Activated naive CD4-positive, alpha-beta T cell treated with anti-CD3 and anti-CD28 coated beads for 36 hours (primary cell): ENCODE results near the gene CD96. TPM values are rescaled to one million over a fixed set of nuclear protein-coding genes. Genes with fewer than 3 reads are reported as not detected.
A peak's percentile ranks its signal among the peaks of the same experiment; 100 is the strongest.
"Not testable (repeated sequence)": the region's sequence is repeated elsewhere in the genome, so short reads cannot be mapped to it uniquely, and the experiment has no call there.

Experiments
- CTCF ChIA-PET: fragments of 350-600 bp; sonication (Branson Sonifier 250); formaldehyde crosslinking; loops from one replicate; lab custom pipeline; 2021; ENCODE audit warnings: antibody characterized with exemption; lab: Charles Lee
- DNase-seq: peaks from one replicate; pipeline ENCODE4 v3.0.0-alpha.2; 2020
- H3K27ac Mint-ChIP-seq: one replicate; pipeline ENCODE4 v1.8.0; 2021; ENCODE audit warnings: mild to moderate bottlenecking, mixed read lengths
- H3K27me3 Mint-ChIP-seq: one replicate; pipeline ENCODE4 v1.8.0; 2021; ENCODE audit warnings: low read depth, mixed read lengths
- H3K36me3 Mint-ChIP-seq: one replicate; pipeline ENCODE4 v1.8.0; 2021; ENCODE audit warnings: low read depth, mixed read lengths
- H3K4me1 Mint-ChIP-seq: one replicate; pipeline ENCODE4 v1.8.0; 2021; ENCODE audit warnings: low read depth, mixed read lengths
- H3K4me3 Mint-ChIP-seq: one replicate; pipeline ENCODE4 v1.8.0; 2021; ENCODE audit warnings: mild to moderate bottlenecking, moderate library complexity, mixed read lengths
- H3K9me3 Mint-ChIP-seq: one replicate; pipeline ENCODE4 v1.8.0; 2021; ENCODE audit warnings: mixed read lengths
- intact Hi-C: fragments of 100-400 bp; cut with micrococcal nuclease; formaldehyde crosslinking; loops from one replicate; pipeline ENCODE4 v1.15.1; 2023
- total RNA-seq, 2 experiments: library from RNA; stranded (reverse); gene quantifications; one replicate each; pipeline ENCODE4 v1.2.3, GENCODE V29; 2021

CD96 gene
- total RNA-seq, 2 experiments from 2014 or later = 52.7 to 61.8 TPM

DNA sequence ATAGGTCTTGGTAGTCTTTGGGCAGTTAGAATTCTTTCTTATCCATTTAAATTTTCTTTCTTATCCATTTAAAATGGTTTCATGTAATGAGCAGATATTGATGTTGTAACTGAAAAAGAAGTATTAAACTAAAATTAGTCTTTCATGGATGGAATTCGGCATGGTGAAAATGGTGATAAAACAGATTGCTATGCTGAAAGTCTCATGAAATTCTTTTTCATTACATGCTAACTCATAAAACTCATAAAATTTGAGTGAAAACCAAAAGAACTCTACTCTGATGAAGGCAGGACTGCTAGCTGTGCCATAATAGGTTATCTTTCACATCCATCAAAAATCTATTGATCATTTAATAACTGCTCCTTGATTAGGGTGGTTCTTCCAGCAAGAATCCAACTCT is 3.9 kb upstream of the CD96 start:
- CTCF ChIA-PET = interaction anchor here (1.3 to 1.4 kb wide), 3 partner anchors 193 to 216 kb away, joined by 3 to 6 read pairs (median 3); no protein-coding TSS in a partner anchor
- no peaks in the 10 kb centered on the region for H3K36me3 Mint-ChIP-seq
- H3K9me3 Mint-ChIP-seq = no peaks in the 10 kb centered on the region
- H3K27ac Mint-ChIP-seq = no peak overlapping the region
- intact Hi-C loops = loop anchor here (2.0 kb wide), 2 partner anchors 199 to 1223 kb away; no protein-coding TSS in a partner anchor
- H3K27me3 Mint-ChIP-seq = no peaks in the 10 kb centered on the region
- H3K4me1 Mint-ChIP-seq = peaks cover 52% of the 10 kb centered on the region
- no peak overlapping the region for H3K4me3 Mint-ChIP-seq
- no peak for DNase-seq

DNA sequence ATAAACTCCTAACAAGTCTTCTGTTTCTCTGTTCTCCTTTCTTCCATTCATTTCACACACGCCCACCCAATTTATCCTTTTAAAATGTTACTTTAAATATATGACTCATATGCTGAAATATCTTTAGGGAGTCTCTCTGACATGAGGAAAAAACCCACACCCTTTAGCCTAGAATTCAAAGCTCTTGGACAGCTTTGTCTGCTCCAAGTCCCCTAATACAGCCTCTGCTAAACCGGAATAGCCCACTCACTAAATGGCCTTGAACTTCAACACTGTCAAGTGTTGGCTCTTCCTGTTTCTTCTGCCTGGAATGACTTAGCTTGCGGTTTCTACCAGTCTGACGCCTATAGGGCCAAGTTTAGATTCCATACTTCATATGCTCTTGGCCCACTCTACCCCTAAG is 3.3 kb upstream of the CD96 start:
- Mint-ChIP-seq H3K36me3 (peaks cover 1% of the 10 kb centered on the region), H3K4me3 (no peak overlapping the region), H3K9me3 (no peaks in the 10 kb centered on the region), H3K4me1 (peaks cover 55% of the 10 kb centered on the region), H3K27me3 (no peaks in the 10 kb centered on the region), H3K27ac (peak overlapping the region; percentile 79)
- intact Hi-C loops = loop anchor here (1.0 to 2.0 kb wide), 5 partner anchors 146 to 1806 kb away; no protein-coding TSS in a partner anchor
- CTCF ChIA-PET = interaction anchor here (0.7 to 1.7 kb wide), 11 partner anchors 82 to 234 kb away, joined by 3 to 6 read pairs (median 3); no protein-coding TSS in a partner anchor
- DNase-seq = no peak

DNA sequence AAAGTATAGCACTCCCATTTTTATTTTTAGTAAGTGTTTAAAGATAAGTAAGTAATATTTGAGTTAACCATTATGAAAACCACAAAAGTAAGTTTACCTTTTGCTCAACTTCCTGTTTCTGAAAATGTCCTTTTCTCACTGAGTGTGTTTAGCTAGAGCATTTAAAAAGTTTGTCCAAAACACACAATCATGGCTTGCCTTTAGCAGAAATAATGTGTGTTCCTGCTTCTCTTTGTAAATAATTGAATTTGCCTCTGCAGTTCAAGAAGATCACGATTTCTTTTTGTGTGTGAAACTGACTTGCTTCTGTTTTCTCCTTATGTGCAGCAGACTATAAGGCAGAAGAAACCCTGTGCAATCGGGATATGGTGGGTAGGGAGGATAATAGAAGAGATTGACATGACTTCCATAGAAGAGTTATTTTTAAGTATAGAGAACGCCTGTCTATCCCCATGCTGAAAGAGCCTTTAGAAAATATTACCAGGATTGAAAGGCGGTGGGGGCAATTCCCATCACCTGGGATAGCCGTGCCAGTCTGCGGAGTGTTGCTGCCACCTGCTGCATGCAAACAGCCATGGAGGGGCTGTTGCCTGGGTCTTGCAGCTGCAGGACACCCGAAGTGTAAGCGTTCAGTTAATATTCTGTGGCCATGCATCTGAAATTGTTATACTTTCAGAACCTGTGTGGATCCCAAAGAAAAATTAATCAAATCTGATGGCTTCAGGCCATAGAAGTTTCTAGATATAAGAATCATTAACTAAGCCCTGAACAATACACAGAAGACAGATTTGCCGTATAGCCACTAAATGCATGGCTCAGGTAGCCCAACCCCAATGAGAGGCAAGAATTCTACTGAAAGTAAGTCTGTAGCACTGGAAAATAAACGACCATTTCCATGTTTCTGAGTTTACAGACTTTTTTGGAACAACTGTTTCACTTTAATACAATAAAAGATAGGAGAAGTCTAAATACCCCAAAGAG is 2.4 kb upstream of the CD96 start:
- CTCF ChIA-PET = interaction anchor here (0.6 to 2.4 kb wide), 17 partner anchors 50 to 571 kb away, joined by 3 to 15 read pairs (median 3); no protein-coding TSS in a partner anchor
- peaks cover 63% of the 10 kb centered on the region for H3K4me1 Mint-ChIP-seq
- H3K27me3 Mint-ChIP-seq = no peaks in the 10 kb centered on the region
- intact Hi-C loops = loop anchor here (1.0 to 10.0 kb wide), 9 partner anchors 147 to 1807 kb away; partner anchors contain the start of genes GCSAM and PHLDB2
- peak overlapping the region; percentile 79 for H3K27ac Mint-ChIP-seq
- DNase-seq = peak; percentile 73
- no peaks in the 10 kb centered on the region for H3K9me3 Mint-ChIP-seq
- H3K36me3 Mint-ChIP-seq = peaks cover 10% of the 10 kb centered on the region
- peak overlapping the region; percentile 53 for H3K4me3 Mint-ChIP-seq

DNA sequence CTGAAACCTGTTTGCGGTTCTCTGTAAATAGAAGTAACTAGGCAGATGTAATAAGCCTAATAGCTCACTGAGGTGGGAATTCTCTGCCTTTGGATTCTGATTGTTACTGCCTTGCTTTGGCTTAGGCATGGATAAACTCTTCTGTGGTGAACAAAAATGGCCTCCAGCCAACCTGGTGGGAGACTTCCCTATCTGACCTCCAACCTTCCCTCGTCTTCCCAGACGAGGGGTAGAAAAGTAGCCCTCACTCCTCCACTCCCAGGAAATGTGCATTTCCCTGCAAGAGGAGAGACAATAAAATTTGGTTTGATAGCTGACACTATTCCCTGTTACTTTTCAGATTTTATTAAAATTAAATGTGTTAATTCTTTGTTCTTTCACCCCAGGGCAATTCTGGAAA is 606 bp upstream of the CD96 start:
- CTCF ChIA-PET = interaction anchor here (0.6 to 2.4 kb wide), 5 partner anchors 48 to 170 kb away, joined by 3 to 15 read pairs (median 4); no protein-coding TSS in a partner anchor
- intact Hi-C loops = loop anchor here (2.0 to 10.0 kb wide), 4 partner anchors 313 to 1133 kb away; partner anchors contain the start of genes GCSAM and PHLDB2
- H3K27ac Mint-ChIP-seq = no peak overlapping the region
- no peaks in the 10 kb centered on the region for H3K9me3 Mint-ChIP-seq
- no peaks in the 10 kb centered on the region for H3K27me3 Mint-ChIP-seq
- peaks cover 77% of the 10 kb centered on the region for H3K4me1 Mint-ChIP-seq
- DNase-seq = no peak
- H3K36me3 Mint-ChIP-seq = peaks cover 19% of the 10 kb centered on the region
- H3K4me3 Mint-ChIP-seq = peak overlapping the region; percentile 85

DNA sequence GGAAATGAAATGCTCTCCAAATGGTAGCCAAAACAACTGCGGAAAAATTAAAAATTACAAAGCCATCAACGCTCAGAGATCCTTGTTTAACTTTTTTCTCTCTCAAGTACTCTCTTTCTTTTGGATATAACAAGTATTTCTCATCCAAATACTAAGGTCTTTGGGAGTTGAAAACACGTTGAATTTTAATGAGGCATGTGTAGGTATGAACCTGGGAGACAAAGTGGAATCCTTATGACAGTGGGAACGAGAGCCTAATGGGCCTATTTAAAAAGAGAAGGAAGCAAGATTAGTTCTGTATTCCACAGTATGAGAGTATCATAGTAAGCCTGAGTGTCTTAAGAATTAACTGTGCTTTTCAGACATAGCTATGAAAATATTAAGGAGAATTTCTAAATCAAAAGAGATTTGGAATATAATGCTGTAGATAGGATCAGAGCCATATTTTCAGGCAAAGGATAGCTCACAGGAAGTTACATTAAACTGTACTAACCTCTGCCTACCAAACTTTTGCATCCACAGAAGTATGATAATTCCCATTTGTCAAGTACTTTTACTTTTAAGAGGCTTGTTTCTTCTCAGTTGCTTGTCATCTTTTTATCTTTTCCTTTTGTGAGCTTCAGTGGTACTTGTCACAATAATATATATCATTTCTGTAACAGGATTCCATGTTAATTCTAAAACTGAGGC is 759 bp downstream of the CD96 start:
- no peaks in the 10 kb centered on the region for H3K9me3 Mint-ChIP-seq
- peaks cover 79% of the 10 kb centered on the region for H3K4me1 Mint-ChIP-seq
- CTCF ChIA-PET = interaction anchor here (1.4 to 3.3 kb wide), 4 partner anchors 20 to 74 kb away, joined by 3 to 16 read pairs (median 9); no protein-coding TSS in a partner anchor
- H3K4me3 Mint-ChIP-seq = peak overlapping the region; percentile 85
- no peak for DNase-seq
- intact Hi-C loops = loop anchor here (1.0 to 10.0 kb wide), 20 partner anchors 30 to 1735 kb away; partner anchors contain the start of genes ABHD10, GCSAM, NECTIN3 and PHLDB2
- H3K36me3 Mint-ChIP-seq = peaks cover 19% of the 10 kb centered on the region
- H3K27me3 Mint-ChIP-seq = no peaks in the 10 kb centered on the region
- no peak overlapping the region for H3K27ac Mint-ChIP-seq

DNA sequence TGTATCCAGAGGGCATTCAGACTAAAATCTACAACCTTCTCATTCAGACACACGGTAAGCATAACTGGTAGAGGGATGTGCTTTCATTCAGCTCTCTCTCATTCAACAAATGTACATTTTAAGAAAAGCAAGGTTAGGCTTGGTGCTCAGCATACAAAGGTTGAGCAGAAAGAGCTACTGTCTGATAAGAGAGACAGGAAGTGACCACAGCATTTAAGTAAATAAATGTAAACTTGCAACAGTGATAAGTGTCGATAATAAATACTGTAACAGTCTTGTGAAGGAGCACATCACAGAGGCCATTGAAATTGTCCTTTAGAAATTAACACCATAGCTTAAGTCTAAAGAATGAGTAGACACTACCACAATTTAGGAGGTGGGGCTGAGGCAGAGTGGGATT is 3.4 kb downstream of the CD96 start:
- peaks cover 19% of the 10 kb centered on the region for H3K36me3 Mint-ChIP-seq

DNA sequence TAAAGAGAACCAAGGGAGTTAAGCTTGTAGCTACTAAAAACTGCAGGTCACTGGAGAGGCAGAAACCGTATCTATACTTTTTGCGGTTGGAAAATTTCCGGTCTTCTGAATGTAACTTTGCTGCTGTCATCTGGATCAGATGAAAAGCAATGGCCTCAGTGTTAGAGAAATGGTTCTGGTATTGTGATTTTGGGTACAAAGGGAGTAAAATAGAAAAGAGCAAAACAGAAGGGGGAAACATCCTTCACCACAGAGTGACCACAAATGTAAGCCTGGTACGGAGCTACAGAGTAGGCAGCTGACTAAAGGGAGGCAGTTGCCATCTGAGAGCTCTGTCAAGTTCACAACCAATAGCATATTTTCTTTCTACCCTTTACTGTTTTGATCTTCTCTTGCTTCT is 5.6 kb downstream of the CD96 start:
- DNase-seq = peak; percentile 74
- H3K9me3 Mint-ChIP-seq = no peaks in the 10 kb centered on the region

More for the DNA sequence above, 3.4 kb downstream of the CD96 start:
- intact Hi-C loops = loop anchor here (5.0 to 10.0 kb wide), 5 partner anchors 309 to 1129 kb away; partner anchors contain the start of genes ATG3, PHLDB2 and SLC35A5
- H3K4me3 Mint-ChIP-seq = peak overlapping the region; percentile 66
- CTCF ChIA-PET = interaction anchor here (0.7 to 6.0 kb wide), 5 partner anchors 32 to 275 kb away, joined by 3 to 36 read pairs (median 3); no protein-coding TSS in a partner anchor
- H3K27ac Mint-ChIP-seq = no peak overlapping the region
- H3K9me3 Mint-ChIP-seq = no peaks in the 10 kb centered on the region
- peak; percentile 31 for DNase-seq
- peaks cover 57% of the 10 kb centered on the region for H3K4me1 Mint-ChIP-seq
- no peaks in the 10 kb centered on the region for H3K27me3 Mint-ChIP-seq

DNA sequence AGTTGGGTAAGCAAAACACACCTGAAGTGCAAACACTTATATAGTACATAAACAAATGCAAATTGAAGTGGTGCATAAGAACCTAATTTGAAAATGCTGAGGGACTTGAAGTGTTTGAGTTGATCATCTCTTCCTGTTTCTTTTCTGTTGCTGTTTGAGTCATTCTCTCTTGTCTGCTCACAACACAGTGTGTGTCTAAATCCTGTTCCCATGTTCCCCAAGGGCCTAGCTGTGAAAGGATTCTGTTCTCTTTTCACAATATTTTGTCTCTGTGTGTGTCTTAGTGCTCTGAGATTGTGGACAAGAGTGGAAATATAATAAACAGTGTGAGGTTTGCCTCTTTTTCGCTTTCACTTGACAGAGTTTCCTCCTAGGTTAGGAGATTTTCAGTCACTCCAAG is 6.1 kb downstream of the CD96 start:
- H3K27ac Mint-ChIP-seq = no peak overlapping the region
- no peak overlapping the region for H3K4me3 Mint-ChIP-seq
- H3K9me3 Mint-ChIP-seq = no peaks in the 10 kb centered on the region
- peaks cover 39% of the 10 kb centered on the region for H3K4me1 Mint-ChIP-seq
- intact Hi-C loops = loop anchor here (1.0 to 10.0 kb wide), 9 partner anchors 24 to 1127 kb away; partner anchors contain the start of genes ATG3, PHLDB2, SLC35A5 and ZBED2
- CTCF ChIA-PET = interaction anchor here (0.8 to 6.0 kb wide), 4 partner anchors 31 to 121 kb away, joined by 5 to 36 read pairs (median 6); no protein-coding TSS in a partner anchor
- peak; percentile 18 for DNase-seq
- H3K36me3 Mint-ChIP-seq = peaks cover 21% of the 10 kb centered on the region
- H3K27me3 Mint-ChIP-seq = no peaks in the 10 kb centered on the region

More for the DNA sequence above, 5.6 kb downstream of the CD96 start:
- Mint-ChIP-seq H3K27ac (no peak overlapping the region), H3K4me3 (no peak overlapping the region), H3K4me1 (peaks cover 39% of the 10 kb centered on the region), H3K27me3 (no peaks in the 10 kb centered on the region), H3K36me3 (peaks cover 21% of the 10 kb centered on the region)
- CTCF ChIA-PET = interaction anchor here (0.8 to 6.0 kb wide), 6 partner anchors 31 to 121 kb away, joined by 3 to 36 read pairs (median 5); no protein-coding TSS in a partner anchor
- intact Hi-C loops = loop anchor here (1.0 to 10.0 kb wide), 10 partner anchors 25 to 1127 kb away; partner anchors contain the start of genes ATG3, PHLDB2, SLC35A5 and ZBED2

DNA sequence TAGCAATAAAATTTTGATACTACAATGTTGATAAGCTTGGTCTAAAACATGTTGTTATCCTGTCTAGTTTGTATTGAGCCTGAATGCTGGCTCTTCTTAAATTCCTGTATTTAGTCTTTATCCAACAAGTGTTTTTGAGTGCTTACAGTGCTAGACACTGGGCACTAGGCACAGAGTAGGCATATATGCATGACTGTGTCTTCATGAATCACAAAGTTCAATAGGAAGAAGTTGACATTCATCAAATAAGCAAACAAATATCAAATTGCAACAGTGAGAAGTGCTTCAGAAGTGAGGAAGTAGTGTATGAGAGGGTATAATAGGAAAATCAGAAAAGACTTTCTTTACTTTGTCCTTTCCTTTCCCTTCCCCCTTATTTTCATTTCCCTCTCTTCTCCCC is 6.8 kb downstream of the CD96 start:
- Mint-ChIP-seq H3K9me3 (no peaks in the 10 kb centered on the region), H3K36me3 (peaks cover 19% of the 10 kb centered on the region), H3K4me1 (peaks cover 37% of the 10 kb centered on the region), H3K27me3 (no peaks in the 10 kb centered on the region), H3K27ac (no peak overlapping the region), H3K4me3 (no peak overlapping the region)
- CTCF ChIA-PET = interaction anchor here (6.0 kb wide), 1 partner anchor 68 kb away, joined by 36 read pairs; no protein-coding TSS in a partner anchor
- intact Hi-C loops = loop anchor here (1.0 to 10.0 kb wide), 9 partner anchors 24 to 1126 kb away; partner anchors contain the start of genes ATG3, PHLDB2, SLC35A5 and ZBED2
- no peak for DNase-seq

DNA sequence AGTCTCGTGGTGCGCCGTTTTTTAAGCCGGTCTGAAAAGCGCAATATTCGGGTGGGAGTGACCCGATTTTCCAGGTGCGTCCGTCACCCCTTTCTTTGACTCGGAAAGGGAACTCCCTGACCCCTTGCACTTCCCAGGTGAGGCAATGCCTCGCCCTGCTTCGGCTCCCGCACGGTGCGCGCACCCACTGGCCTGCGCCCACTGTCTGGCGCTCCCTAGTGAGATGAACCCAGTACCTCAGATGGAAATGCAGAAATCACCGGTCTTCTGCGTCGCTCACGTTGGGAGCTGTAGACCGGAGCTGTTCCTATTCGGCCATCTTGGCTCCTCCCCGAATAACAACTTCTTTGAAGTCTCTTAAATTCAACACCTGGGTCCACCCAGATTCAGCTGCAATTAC is 19.9 kb downstream of the CD96 start:
- CTCF ChIA-PET, intact Hi-C loops, H3K9me3 Mint-ChIP-seq, H3K27me3 Mint-ChIP-seq, H3K27ac Mint-ChIP-seq, DNase-seq, H3K4me3 Mint-ChIP-seq, H3K36me3 Mint-ChIP-seq: not testable (repeated sequence)
- H3K4me1 Mint-ChIP-seq = peaks cover 33% of the 10 kb centered on the region

DNA sequence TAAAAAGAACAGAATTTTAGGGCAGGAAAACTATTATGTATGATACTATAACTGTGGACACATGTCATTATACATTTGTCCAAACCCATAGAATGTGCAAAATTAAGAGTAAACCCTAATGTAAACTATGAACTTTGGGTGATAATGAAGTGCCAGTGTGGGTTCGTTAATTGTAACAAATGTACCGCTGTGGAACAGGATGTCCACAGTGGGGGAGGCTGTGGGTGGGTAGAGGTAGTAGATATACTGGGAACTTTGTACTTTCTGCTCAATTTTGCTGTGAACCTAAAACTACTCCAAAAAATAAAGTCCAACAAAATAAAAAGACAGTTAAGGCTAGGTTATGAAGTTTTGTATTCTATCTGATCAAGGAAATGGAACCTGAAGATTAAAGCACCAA is 24.8 kb downstream of the CD96 start:
- CTCF ChIA-PET = no interaction called here
- H3K36me3 Mint-ChIP-seq = peaks cover 21% of the 10 kb centered on the region

More for the DNA sequence above, 24.8 kb downstream of the CD96 start:
- H3K4me3 Mint-ChIP-seq = no peak overlapping the region
- H3K9me3 Mint-ChIP-seq = no peaks in the 10 kb centered on the region
- intact Hi-C loops = no loop called here
- no peaks in the 10 kb centered on the region for H3K27me3 Mint-ChIP-seq
- no peak for DNase-seq
- H3K4me1 Mint-ChIP-seq = peaks cover 72% of the 10 kb centered on the region
- no peak overlapping the region for H3K27ac Mint-ChIP-seq
